ENCODE data around the gene MCF2.

MCF2 gene

GRCh38 chrX:139585613-139586012 is 122.4 kb downstream of the MCF2 start:
- DNase-seq (ENCODE audit: low read depth), result no peak

GRCh38 chrX:139581068-139581467 is 126.9 kb downstream of the MCF2 start:
- DNase-seq (ENCODE audit: low read depth), result no peak

GRCh38 chrX:139566981-139567380 is 141.0 kb downstream of the MCF2 start:
- DNase-seq (ENCODE audit: low read depth), result no peak

GRCh38 chrX:139563251-139563650 is 144.7 kb downstream of the MCF2 start:
- no peak for DNase-seq (ENCODE audit: low read depth)

- DNase-seq (ENCODE audit: low read depth), result no peak
Observed at GRCh38 chrX:139560221-139560620, 147.7 kb downstream of the MCF2 start.

GRCh38 chrX:139559383-139560042 is 148.5 kb downstream of the MCF2 start:
- no peak for DNase-seq (ENCODE audit: low read depth)

GRCh38 chrX:139554991-139555675 is 152.8 kb downstream of the MCF2 start:
- DNase-seq (ENCODE audit: low read depth), result no peak

- DNase-seq (ENCODE audit: low read depth), result no peak
Observed at GRCh38 chrX:139554376-139554775, 153.6 kb downstream of the MCF2 start.

- no peak for DNase-seq (ENCODE audit: low read depth)
Observed at GRCh38 chrX:139544591-139544990, 163.4 kb downstream of the MCF2 start.

- DNase-seq (ENCODE audit: low read depth), result no peak
Observed at GRCh38 chrX:139543920-139544319, 164.0 kb downstream of the MCF2 start.

- DNase-seq (ENCODE audit: low read depth), result no peak
Observed at GRCh38 chrX:139542652-139543051, 165.3 kb downstream of the MCF2 start.

GRCh38 chrX:139538907-139539790 is 168.8 kb downstream of the MCF2 start:
- DNase-seq (ENCODE audit: low read depth), result no peak

- no peak for DNase-seq (ENCODE audit: low read depth)
Observed at GRCh38 chrX:139533444-139533843, 174.5 kb downstream of the MCF2 start.

GRCh38 chrX:139532834-139533233 is 175.1 kb downstream of the MCF2 start:
- no peak for DNase-seq (ENCODE audit: low read depth)
